Thyroid gland (tissue), 4 donors: ENCODE measurements around the gene FAM117A. TPM values are rescaled to one million over a fixed set of nuclear protein-coding genes. Genes with fewer than 3 reads are reported as not detected.
A peak's percentile ranks its signal among the peaks of the same experiment; 100 is the strongest.

Source experiments
- DNase-seq, 2 donors: peaks; one replicate each; pipeline ENCODE4 v3.0.0-alpha.2; 2019
- H3K27ac ChIP-seq, 3 donors: fragments of 200-600 bp; sonication (generic); 1 replicate in 2 of 3; 2 replicates in 1 of 3; pipeline ENCODE4 v1.5.1; 2016 to 2019; ENCODE audit warnings: mild to moderate bottlenecking in 1 of 3, moderate library complexity in 1 of 3
- H3K27me3 ChIP-seq: fragments of 200-600 bp; sonication (generic); one replicate; pipeline ENCODE4 v1.5.1; 2019
- H3K36me3 ChIP-seq, 2 donors: fragments of 200-600 bp; sonication (generic); one replicate each; pipeline ENCODE4 v1.5.1; 2016 to 2019
- H3K4me1 ChIP-seq, 2 donors: fragments of 200-600 bp; sonication (generic); one replicate each; pipeline ENCODE4 v1.5.1; 2017 to 2019
- H3K4me3 ChIP-seq, 3 donors: fragments of 200-600 bp; sonication (generic); replicated peaks in 1 of 3; 1 replicate in 2 of 3; 2 replicates in 1 of 3; pipeline ENCODE4 v1.5.1; 2016; ENCODE audit warnings: mild to moderate bottlenecking in 1 of 3
- H3K9me3 ChIP-seq: fragments of 200-600 bp; sonication (generic); one replicate; pipeline ENCODE4 v1.5.1; 2017
- POLR2A ChIP-seq, 2 donors: fragments of 450-650 bp; IDR thresholded peaks; one replicate each; pipeline ENCODE4 v1.6.1; 2017; ENCODE audit warnings: antibody characterized with exemption in 2 of 2, mild to moderate bottlenecking in 2 of 2, moderate library complexity in 1 of 2
- WGBS, 2 donors: methylation state at CpG; one replicate each; pipeline ENCODE4 v1.1.5; 2017; 5-methylcytosine and 5-hydroxymethylcytosine counted together
- intact Hi-C: fragments of 100-400 bp; cut with DNase I; formaldehyde crosslinking; loops from one replicate; pipeline ENCODE4 v1.15.1; 2023
- total RNA-seq, 4 donors: library from RNA; depleted of rRNA; stranded (reverse); fragments of >200 nt; gene quantifications; one replicate each; pipeline ENCODE4 v1.2.3, GENCODE V29; 2016
- TF ChIP-seq, protein P1 (sequence below), 6 experiments: fragments of 200-600 bp in 3 of 6; fragments of 450-650 bp in 3 of 6; sonication (generic) in 3 of 6; IDR thresholded peaks; one replicate each; pipeline ENCODE4 v1.5.1; 2016 to 2019; ENCODE audit warnings: antibody characterized with exemption in 6 of 6, mild to moderate bottlenecking in 2 of 6, inconsistent platforms in 1 of 6, moderate library complexity in 1 of 6

Gene FAM117A, protein sequence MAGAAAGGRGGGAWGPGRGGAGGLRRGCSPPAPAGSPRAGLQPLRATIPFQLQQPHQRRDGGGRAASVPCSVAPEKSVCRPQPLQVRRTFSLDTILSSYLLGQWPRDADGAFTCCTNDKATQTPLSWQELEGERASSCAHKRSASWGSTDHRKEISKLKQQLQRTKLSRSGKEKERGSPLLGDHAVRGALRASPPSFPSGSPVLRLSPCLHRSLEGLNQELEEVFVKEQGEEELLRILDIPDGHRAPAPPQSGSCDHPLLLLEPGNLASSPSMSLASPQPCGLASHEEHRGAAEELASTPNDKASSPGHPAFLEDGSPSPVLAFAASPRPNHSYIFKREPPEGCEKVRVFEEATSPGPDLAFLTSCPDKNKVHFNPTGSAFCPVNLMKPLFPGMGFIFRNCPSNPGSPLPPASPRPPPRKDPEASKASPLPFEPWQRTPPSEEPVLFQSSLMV
- 10 to 100 TPM; 12.4 to 41.5 (median 23.3) TPM for total RNA-seq

DNA sequence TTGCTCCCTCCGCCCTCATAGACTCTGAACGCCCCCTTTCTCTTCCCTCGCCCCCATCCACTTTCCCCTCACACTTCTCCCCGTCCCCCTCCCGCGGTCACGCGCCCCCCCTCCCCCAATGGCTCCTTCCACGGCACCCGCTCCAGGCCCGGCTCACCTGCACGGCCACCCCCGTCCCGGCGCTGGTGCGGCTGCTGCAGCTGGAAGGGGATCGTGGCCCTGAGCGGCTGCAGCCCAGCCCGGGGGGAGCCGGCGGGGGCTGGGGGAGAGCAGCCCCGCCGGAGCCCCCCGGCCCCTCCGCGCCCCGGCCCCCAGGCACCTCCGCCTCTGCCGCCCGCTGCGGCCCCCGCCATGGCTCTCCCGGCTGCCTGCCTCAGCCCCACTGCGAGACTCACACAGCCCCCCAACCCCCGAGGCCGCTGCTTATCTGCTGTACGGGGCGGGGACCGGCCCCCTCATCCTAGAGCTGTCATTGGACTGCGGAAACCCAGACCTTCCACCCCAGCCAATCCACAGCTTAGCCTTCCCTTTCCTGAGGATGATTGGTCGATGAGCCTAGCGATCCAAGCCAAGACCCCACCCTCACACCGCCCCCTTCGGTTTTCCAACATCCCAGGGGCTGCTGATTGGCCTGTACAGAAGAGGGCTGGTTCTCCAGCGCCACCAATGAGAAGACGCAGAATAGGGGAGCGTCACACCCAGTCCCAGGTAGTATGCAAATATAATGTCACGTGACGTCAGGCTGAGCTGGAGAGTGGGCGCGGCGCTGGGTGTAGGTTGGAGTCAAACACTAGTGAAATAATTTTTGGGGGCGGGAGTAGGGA is at the start of gene FAM117A:
FAM117A (minus strand) TSS at position 397 of the 824 bp plus-strand sequence; CDS start at position 353, 44 bp downstream.
- peak; percentile 99 for DNase-seq
- H3K27ac ChIP-seq = peak within 1 kb of the TSS; percentile 17 to 78 (median 38)
- no peaks in the 10 kb centered on the region for H3K9me3 ChIP-seq
- peak within 1 kb of the TSS; percentile 9 to 87 (median 40) for H3K4me3 ChIP-seq
- 1 to 2% methylated on average over 22 to 26 of the region's 53 CpGs for WGBS, 2 donors
- H3K36me3 ChIP-seq = no peaks in the 10 kb centered on the region
- intact Hi-C loops = no loop called here
- TF ChIP-seq, protein P1, sequence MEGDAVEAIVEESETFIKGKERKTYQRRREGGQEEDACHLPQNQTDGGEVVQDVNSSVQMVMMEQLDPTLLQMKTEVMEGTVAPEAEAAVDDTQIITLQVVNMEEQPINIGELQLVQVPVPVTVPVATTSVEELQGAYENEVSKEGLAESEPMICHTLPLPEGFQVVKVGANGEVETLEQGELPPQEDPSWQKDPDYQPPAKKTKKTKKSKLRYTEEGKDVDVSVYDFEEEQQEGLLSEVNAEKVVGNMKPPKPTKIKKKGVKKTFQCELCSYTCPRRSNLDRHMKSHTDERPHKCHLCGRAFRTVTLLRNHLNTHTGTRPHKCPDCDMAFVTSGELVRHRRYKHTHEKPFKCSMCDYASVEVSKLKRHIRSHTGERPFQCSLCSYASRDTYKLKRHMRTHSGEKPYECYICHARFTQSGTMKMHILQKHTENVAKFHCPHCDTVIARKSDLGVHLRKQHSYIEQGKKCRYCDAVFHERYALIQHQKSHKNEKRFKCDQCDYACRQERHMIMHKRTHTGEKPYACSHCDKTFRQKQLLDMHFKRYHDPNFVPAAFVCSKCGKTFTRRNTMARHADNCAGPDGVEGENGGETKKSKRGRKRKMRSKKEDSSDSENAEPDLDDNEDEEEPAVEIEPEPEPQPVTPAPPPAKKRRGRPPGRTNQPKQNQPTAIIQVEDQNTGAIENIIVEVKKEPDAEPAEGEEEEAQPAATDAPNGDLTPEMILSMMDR (IDR thresholded peaks at IDR 0.05) = no peak
- peak; percentile 11 to 94 for TF ChIP-seq POLR2A (IDR thresholded peaks at IDR 0.05)
- no peaks in the 10 kb centered on the region for H3K27me3 ChIP-seq
- H3K4me1 ChIP-seq = peaks cover 8 to 14% of the 10 kb centered on the region in 2 donors

DNA sequence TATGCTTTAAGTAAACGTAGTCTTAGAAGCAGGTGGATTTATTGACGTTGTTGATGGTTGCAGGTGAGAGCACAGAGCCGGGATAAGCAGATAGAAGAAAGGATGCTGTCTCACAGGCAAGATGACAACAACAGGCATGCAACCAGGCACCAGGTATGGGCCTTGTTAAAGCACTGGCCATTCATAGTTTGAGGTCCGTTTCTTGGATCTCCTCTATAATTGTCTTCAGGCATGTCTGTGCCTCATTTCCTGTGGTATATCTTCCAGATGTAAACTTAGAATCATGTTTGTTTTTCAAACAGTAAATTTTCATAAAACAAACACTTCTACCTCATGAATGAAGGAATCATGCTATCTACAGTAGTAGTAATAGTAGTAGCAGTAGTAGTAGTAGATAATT is 45.1 kb upstream of the FAM117A start:
- H3K4me3 ChIP-seq = no peak overlapping the region
- intact Hi-C loops = no loop called here
- no peak for TF ChIP-seq POLR2A (IDR thresholded peaks at IDR 0.05)
- TF ChIP-seq, protein P1 (IDR thresholded peaks at IDR 0.05) = no peak
- peaks cover 8 to 10% of the 10 kb centered on the region in 2 donors for H3K4me1 ChIP-seq
- H3K36me3 ChIP-seq = peaks cover 31 to 37% of the 10 kb centered on the region in 2 donors
- H3K27me3 ChIP-seq = no peaks in the 10 kb centered on the region
- no peak overlapping the region for H3K27ac ChIP-seq
- no peaks in the 10 kb centered on the region for H3K9me3 ChIP-seq
- 73 to 79% methylated on average over 4 of the region's 4 CpGs for WGBS, 2 donors
- no peak for DNase-seq

DNA sequence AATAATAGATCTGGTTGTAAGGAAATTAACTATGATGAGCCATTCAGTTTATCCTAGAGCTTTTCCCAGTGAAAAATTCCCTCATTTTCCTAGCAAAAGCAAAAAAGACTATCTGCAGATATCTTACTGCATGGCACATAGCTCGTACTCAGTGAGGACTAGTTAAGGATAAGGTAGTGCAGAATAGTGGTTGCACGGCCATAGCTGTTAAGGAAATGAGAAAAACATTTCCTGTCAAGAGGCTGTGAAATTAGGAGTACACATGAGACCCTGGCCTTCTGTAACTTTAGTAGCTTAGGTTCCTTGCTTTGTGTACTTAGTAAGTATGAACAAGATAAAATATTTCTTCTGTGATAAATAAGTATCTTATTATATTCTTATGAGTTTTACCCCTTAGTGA is 34.8 kb upstream of the FAM117A start:
- peaks cover 21 to 39% of the 10 kb centered on the region in 2 donors for H3K36me3 ChIP-seq
- DNase-seq = no peak
- intact Hi-C loops = no loop called here
- H3K27me3 ChIP-seq = no peaks in the 10 kb centered on the region
- no peak for TF ChIP-seq POLR2A (IDR thresholded peaks at IDR 0.05)
- TF ChIP-seq, protein P1 (IDR thresholded peaks at IDR 0.05) = no peak
- H3K9me3 ChIP-seq = no peaks in the 10 kb centered on the region
- no peak overlapping the region for H3K4me3 ChIP-seq
- peak overlapping the region in 1 of 3 donors; percentile 73 for H3K27ac ChIP-seq
- 88 to 96% methylated on average over 2 of the region's 2 CpGs for WGBS, 2 donors
- peaks cover 42 to 50% of the 10 kb centered on the region in 2 donors for H3K4me1 ChIP-seq

DNA sequence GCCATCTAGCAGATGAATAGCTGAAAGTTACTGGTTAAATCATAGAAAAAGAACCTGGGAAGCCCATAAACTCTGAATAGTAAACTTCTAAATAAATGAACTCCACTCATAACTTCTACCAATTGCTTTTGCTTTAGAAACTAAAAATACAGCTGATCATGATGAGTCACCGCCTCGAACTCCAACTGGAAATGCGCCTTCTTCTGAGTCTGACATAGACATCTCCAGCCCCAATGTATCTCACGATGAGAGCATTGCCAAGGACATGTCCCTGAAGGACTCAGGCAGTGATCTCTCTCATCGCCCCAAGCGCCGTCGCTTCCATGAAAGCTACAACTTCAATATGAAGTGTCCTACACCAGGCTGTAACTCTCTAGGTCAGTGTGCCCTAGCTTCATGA is 34.3 kb upstream of the FAM117A start:
- H3K27me3 ChIP-seq = no peaks in the 10 kb centered on the region
- H3K4me1 ChIP-seq = peaks cover 47 to 55% of the 10 kb centered on the region in 2 donors
- TF ChIP-seq POLR2A (IDR thresholded peaks at IDR 0.05) = no peak
- TF ChIP-seq, protein P1 (IDR thresholded peaks at IDR 0.05) = no peak
- no peak for DNase-seq
- no peak overlapping the region for H3K4me3 ChIP-seq
- H3K27ac ChIP-seq = peak overlapping the region in 2 of 3 donors; percentile 41 to 73
- 89 to 96% methylated on average over 8 of the region's 8 CpGs for WGBS, 2 donors
- H3K9me3 ChIP-seq = no peaks in the 10 kb centered on the region
- peaks cover 21 to 39% of the 10 kb centered on the region in 2 donors for H3K36me3 ChIP-seq
- intact Hi-C loops = no loop called here
